GM19025 (cell line): ENCODE data around the gene HIGD1A.
"Not testable (repeated sequence)": the region's sequence is repeated elsewhere in the genome, so short reads cannot be mapped to it uniquely, and the experiment has no call there.

Experiments used
- ATAC-seq: cut with Tn5 transposase; IDR thresholded peaks from one replicate; pipeline ENCODE4 v1.9.1; 2021; ENCODE audit warnings: mild to moderate bottlenecking, low read depth, moderate library complexity; ENCODE audit not compliant: unreplicated experiment

HIGD1A gene

DNA sequence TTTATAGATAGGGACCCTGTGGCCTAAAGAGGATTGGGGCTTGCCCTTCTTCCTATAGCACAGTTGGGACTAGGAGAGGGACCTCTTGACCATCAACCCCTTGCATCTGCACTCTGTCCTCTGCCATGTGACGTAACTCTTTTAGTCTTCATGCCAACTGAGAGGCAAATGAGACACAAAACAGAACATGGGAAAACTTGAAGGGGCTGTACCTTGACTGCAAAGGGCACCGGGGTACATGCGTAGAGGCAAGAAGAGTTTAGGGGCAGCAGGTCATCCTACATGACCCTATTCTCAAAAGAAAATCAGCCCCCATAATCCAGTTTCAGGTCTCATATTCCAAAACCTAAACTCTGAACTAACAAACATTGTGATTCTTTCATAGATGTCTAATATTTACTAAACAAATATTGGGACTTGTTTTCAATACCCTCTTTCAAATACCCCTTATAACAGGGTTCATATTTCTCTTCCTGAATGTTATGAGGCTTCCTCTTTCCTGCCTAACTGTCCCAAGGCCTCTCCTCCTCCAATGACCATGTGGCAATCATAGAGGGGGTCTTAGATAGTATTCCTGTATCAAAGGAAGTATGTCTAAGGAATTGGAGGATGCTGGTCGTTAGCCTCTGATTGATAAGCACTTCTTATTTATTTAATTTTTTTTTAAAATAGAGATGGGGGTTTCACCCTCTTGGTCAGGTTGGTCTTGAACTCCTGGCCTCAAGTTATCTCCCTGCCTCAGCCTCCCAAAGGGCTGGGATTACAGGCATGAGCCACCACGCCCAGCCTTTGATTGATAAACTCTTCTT, 25.5 kb upstream of the HIGD1A start:
- no peak for ATAC-seq

DNA sequence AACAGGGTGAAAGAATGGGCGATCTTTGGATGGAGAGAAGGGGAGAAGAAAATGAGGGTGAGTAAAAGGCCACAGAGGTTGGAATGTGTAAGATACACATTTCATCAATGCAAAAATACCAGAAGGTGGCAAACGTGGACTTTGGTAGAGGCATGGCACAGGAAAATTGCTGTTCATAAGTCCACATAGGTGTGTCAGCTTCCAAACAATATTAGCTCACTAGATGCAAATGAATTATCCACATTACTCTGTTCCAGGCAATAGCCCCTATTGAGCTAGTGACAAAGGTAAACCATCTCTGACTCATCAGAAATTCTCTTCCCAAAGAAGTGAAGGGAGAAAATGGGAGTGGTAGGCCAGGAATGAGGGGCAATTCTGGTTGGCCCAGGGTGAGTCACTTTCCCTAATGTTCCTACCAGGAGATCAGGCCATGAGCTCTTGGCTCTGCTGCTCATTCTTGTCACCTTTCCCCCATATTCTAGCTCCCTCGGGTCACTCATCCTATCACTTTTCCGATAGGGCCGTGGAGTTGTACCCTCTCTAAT, 24.9 kb upstream of the HIGD1A start:
- ATAC-seq: no peak

DNA sequence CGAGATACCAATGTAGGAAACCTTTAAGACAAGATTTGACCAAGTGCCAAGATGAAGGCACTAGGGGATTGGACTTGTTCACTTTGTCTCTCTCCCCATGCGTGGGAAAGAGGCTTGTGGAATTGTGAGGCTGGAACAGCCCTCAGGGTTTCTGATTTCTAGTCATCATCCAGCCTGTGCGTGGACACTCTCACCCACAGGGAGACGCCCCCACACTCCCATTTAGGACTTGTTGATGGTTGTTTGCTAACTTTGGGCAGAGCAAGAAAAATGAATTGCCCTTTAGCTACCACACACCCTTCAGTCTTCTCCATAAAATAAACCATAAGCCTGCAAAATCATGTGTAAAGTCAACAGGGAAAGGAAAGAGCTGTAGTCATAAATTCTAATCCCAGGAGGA, 23.4 kb upstream of the HIGD1A start:
- ATAC-seq: no peak

DNA sequence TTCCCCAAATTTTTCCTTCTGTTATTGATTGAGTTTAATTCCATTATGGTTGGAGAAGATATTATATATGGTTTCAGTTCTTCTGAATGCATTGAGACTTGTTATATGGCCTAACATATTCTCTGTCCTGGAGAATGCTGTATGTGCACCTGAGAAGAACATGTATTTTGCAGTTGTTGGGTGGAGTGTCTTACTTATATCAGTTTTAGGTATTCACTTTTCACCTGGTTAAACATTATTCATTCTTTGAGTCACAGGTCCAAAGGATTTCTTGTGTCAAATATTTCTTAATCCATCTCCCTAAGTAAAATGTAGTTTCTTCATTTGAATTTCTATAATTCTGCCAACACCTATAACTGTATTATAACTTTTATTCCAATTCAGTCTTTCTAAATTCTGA, 22.7 kb upstream of the HIGD1A start:
- no peak for ATAC-seq

DNA sequence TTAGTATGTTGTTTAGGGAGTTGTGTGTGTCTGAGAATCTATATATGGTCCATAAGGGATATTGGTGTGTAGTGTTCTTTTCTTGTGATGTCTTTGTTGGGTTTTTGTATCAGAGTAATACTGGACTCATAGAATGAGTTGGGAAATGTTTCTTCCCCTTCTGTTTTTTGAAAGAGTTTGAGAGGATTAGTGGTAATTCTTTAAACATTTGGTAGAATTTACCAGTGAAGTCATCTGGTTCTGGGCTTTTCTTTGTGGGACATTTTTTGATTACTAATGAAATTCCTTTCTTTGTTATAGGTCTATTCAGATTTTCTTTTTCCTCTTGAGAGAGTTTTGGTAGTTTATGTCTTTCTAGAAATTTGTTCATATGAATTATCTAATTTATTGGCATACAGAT, 21.9 kb upstream of the HIGD1A start:
- no peak for ATAC-seq

DNA sequence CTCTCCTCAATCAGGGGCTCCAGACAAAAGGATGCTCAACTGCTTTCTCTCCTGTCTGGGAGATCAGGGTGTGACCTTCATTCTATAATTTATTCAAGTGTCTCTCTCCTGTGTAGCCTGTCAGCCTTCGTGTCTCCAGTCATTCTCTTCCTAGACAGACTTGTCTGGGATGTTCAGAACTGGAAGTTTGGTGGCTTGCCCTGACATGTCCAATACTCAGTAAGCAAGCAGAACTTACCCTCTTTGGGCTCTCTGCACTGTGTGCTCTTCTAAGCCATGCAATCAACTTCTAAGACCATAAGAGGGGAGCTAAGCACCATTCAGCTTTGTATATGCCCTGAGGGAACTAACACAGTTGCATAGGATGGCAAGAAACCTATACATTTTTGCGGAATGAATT, 19.1 kb upstream of the HIGD1A start:
- ATAC-seq: no peak

DNA sequence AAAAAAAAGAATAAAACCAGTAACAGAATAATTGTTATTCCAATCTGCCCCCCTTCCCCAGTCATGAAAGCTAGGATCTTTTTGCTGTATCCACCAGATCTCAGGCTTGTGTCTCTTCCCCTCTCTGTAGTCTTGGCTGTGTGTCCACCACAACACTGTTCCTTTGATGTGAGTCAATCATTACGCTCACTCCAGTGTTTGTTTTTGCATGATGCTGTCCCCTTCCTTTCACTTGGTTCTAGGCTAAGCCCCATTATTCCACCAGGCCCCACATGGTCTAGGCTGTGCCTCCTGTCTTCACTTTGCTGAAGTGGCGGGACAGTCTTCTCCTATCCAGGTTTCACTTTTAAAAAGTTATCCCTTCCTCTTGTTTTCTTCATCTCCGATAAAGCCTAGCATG, 18.5 kb upstream of the HIGD1A start:
- ATAC-seq: no peak

DNA sequence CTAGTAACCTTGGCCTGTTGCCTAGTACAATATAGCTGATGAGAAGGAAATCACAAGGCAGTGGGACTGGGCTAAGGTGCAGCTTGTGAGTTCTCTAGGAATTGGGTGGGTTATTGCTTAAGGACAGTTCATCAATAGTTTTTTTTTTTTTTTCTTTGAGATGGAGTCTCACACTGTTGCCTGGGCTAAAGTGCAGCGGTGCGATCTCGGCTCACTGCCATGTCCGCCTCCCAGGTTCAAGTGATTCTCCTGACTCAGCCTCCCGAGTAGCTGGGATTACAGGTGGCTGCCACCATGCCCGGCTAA, 16.4 kb upstream of the HIGD1A start:
- ATAC-seq: no peak

DNA sequence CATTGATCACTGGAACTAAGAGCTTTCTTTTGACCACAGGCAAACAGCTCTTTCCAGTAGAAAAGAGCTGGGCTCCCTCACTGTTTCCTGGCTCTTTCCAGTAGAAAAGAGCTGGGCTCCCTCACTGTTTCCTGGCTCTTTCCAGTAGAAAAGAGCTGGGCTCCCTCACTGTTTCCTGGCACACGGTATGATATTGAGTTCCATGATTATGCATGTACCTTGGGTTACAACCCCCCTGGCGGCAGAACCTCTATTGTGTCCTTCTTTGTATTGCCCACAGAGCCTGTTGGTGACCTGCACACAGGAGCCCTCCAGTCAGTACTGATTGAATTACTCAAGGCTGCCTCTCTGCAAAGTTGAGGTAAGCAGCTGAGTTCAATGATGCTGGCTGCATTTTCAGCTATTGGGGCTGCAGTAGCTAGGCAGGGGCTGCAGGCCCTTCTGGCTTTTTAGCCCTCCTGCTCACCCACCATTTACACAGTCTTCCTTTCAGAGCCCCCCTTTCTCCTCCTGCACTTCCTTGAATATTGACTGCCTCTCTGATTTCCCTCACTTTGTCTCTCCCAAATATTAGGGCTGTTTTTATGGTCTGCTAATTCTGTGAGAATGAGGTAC, 15.2 kb upstream of the HIGD1A start:
- no peak for ATAC-seq

DNA sequence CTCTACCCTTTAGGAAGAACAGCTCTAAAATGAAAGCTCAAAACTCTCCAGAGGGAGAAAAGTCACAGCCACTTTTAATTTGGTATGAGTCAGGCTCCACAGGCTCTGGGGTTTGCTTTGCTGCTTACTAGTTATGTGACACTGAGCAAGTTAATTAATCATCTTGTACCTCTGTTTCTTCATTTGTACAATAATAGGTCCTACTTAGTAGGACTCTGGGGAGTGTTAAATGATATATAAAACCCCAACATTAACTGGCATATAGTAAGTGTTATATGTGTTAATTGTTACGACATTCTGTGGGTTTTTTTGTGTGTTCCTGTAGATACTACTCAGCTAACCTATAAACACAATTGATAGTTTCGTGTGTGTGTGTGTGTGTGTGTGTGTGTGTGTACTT, 11.5 kb upstream of the HIGD1A start:
- no peak for ATAC-seq

DNA sequence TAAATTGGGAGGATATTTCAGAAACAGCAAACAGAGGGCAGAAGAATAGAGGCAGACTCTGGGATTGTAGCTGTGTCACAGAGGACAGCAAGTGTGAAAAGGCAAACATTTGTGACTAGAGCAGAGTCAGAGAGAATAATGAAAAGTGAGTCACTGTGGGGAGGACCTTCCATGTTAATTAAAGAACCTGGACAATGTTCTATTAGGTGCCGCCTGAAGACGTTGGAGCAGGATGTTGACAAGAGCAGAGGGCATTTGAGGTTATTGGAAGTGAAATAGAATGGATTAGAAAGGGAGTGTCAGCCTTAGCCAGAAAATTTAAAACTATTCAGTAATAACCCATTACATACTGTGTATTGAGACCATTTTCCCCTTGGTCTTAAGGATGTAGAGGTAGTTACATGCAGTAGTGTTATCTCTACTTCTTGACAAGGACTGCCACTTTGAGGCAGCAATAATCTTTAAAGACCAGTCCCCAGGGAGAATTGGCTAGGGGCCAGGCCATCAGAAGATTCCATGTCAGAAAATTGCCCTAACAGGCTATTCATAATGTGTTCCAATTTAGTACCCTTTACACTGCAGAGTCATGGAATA, 10.7 kb upstream of the HIGD1A start:
- no peak for ATAC-seq

DNA sequence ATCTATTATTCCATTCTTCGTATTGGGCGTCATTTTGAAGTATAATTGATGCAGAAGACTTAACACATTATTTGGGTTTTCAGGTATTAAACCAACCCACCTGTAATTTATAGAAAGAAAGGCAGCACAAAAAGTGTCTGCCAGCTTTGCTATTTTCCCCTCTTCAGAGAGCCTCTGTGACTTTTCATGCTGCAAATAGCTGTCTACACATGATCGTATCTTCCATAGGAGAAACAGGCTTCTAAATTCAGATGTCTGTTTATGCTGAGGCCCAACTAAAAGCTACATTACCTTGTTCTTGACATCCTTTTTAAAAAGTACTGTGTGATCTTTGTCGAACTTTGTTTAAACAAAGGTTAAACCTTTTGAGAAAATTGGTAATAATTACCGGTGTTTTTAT, 10.0 kb upstream of the HIGD1A start:
- ATAC-seq: no peak

DNA sequence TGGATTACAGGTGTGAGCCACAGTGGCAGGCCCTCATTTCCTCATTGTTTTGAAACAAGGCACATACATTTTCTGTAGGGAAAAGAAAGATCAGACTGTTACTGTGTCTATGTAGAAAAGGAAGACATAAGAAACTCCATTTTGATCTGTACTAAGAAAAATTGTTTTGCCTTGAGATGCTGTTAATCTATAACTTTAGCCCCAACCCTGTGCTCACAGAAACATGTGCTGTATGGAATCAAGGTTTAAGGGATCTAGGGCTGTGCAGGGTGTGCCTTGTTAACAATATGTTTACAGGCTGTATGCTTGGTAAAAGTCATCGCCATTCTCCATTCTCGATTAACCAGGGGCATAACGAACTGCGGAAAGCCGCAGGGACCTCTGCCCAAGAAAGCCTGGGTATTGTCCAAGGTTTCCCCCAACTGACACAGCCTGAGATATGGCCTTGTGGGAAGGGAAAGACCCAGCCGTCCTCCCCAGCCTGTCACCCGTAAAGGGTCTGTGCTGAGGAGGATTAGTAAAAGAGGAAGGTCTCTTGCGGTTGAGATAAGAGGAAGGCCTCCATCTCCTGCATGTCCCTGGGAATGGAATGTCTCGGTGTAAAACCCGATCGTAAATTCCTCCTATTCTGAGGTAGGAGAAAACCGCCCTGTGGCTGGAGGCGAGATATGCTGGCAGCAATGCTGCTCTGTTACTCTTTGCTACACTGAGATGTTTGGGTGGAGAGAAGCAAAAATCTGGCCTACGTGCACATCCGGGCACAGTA, 7.0 kb upstream of the HIGD1A start:
- not testable (repeated sequence) for ATAC-seq

DNA sequence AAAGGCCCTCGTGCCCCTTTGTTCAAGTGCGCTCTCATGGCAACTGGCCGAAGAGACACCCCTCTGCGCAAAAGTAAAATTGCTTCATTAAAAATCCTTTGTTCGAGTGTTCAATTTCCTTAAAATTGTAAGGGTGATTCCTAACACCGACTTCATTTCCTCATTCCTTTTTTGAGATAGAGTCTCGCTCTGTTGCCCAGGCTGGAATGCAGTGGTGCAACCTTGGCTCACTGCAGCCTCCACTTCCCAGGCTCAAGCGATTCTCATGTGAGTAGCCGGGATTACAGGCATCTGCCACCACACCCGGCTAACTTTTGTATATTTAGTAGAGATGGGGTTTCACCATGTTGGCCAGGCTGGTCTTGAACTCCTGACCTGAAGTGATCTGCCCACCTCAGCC, 6.4 kb upstream of the HIGD1A start:
- not testable (repeated sequence) for ATAC-seq

DNA sequence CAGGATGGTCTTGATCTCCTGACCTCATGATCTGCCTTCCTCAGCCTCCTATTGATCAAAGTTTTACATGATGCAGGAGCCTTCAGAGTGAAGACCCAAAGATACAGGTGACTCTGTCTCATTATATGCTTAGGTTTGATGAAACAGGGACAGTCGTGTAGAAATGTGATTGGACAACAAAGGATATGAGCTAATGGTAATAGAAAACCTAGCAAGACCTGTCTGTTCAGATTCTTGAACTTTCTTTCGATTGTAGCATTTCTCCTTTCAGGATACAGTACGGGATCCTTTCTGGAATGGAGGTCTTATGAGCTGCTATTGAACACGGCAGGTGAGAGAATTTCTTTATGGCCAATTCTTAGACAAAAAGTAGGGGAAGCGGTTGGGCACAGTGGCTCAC, 4.9 kb upstream of the HIGD1A start, which contains the start of gene ACKR2:
Gene ACKR2, plus strand, starts transcription at position 244 of the 400 bp plus-strand sequence. CDS start 55,058 bp downstream, outside the sequence.
- no peak for ATAC-seq

DNA sequence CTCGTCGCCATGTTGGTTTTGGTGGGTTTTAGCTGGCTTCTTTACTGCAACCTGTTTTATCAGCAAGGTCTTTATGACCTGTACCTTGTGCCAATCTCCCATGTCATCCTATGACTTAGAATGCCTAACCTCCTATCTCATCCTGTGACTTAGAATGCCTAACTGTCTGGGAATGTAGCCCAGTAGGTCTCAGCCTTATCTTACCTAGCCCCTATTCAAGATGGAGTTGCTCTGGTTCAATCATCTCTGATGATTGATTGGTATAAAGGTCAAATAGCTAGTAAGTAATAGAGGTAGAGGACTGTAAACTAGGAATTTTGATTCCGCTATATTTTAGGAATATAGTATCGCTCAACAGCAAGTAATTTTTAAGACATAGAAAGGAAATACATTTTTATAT, 3.6 kb upstream of the HIGD1A start:
- no peak for ATAC-seq

DNA sequence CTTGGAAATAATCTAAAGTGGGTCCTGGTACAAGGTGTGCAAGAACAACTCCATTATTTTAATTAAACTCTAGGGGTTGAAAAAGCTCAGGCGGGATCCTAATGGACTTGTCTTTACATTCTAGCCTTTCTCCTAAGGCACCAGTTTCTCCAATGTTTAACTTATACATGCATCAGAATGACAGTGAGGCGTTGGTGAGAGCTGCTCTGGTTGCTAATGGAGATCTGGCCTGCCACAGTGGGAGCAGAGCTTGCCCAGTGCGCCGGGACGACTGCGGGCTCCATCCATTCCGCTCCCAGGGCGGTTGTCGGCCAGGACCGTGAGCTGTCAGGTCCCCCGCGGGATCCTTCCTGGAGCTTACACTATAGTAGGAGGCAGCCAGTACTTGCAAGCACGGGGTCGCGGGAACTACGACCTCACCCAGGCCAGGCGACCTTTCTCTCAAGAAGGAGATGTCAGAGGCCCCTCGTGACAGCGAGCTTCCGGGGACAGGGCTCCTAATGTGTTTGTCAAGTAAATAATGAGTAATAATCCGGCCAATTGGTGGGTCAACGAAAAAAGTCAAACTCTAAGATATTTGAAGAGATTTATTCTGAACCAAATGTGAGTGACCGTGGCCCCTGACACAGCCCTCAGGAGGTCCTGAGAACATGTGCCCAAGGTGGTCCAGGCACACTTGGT, 991 bp upstream of the HIGD1A start:
- ATAC-seq: no peak

DNA sequence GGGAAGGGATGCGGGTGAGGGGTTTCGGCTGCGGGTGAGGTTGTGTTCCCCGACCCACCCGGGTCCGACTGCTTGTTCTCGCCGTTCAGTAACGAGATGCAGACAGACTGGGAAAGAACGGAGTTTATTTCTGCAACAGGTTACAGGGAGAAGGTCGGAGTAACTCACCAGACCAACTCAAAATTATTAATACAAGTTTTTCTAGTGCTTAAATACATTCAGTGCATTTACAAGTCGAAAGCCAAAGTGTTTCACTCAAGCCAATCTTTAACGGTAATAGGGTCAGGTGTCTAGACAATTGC, 492 bp upstream of the HIGD1A start:
- no peak for ATAC-seq

DNA sequence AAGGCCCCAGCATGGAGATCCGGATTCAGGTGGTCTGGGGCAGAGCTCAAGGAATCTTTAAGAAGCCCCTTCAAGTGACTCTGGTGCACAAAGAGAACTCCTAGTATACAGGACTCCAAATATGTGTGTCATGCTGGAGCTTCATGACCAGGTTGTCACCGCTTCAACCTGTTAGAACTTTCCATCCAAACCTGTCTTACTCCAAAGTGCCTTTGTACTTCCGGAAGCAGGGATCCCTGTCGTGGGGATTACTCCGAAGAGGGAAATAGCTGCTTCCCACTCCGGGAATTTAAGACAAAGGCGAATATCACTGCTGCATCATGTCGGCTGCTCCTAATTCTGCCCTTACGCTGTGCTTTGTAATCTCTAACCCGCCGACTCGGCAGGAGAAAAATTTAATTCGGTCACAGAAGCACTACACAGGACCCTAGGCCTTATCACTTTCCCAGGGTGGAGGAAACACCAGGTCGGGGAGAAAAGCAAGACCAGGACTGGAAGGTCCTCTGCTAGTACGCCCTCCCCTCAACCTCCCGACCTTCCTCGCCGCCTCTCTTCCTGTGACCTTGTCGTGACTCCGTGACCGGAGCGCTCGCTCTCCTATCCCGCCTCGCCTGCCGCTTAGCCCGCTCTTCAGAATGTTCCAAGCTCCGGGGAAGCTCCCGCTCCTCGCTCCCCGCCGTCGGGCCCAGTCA, 730 bp downstream of the HIGD1A start:
- ATAC-seq: no peak

DNA sequence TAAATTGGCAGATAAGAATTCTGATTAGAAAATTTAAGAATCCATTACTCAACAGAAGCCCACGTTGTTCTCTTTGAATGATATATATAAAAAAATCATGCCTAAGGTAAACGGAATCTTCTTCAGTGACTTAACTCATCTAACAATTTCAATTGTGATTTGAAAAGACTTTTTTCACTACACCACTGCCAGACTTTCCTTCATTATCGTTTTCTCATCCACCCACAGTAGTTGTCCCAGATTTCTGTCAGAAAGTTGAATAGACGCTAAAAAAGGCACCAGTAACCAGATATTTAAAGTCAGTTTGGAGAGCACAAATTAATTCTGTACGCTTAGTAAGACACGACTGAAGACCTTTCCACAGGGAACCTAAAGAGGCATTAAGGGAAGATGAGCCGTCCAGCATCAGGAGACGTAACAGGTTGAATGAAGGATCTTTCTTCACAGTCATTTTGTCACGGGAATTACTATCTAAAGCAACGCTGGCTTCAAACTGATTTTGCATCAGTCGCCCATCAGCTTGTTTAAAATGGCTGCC, 1.3 kb downstream of the HIGD1A start:
- ATAC-seq: no peak
